Fibroblast of lung (primary cell): ENCODE measurements around the gene NEK6.

Experiments used
- EZH2 ChIP-seq: IDR thresholded peaks from 2 replicates; pipeline ENCODE4 v1.5.1; 2012; ENCODE audit warnings: low read length, control low read depth, mild to moderate bottlenecking; ENCODE audit errors: missing control alignments
- TF ChIP-seq, protein P1 (sequence below), 2 donors: IDR thresholded peaks in 1 of 2; conservative IDR thresholded peaks in 1 of 2; 1 replicate in 1 of 2; 2 replicates in 1 of 2; pipeline ENCODE4 v1.5.1; 2011 to 2012; ENCODE audit warnings: low read length in 2 of 2, control low read depth in 1 of 2, inconsistent platforms in 1 of 2, low read depth in 1 of 2, mild to moderate bottlenecking in 1 of 2

DNA sequence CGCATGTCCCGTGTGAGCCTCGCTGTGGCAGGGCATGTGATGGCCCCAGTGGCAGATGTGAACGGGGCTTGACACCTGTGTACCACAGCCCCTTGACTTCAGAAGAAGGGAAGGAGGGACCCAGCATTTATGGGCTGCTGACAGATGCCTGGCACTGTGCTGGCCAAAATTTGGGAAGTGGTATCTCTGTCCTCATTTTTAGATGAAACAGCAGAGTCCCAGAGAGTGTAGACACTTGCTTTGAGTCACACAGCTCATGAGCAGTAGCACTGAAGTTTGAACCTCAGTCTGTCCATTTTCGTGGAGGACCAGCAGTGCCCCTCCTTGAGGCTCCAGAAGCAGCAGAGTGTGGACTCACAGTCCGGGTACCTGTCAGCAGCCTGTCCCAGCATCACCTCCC lies 16.5 kb downstream of the NEK6 start:
- TF ChIP-seq, protein P1, sequence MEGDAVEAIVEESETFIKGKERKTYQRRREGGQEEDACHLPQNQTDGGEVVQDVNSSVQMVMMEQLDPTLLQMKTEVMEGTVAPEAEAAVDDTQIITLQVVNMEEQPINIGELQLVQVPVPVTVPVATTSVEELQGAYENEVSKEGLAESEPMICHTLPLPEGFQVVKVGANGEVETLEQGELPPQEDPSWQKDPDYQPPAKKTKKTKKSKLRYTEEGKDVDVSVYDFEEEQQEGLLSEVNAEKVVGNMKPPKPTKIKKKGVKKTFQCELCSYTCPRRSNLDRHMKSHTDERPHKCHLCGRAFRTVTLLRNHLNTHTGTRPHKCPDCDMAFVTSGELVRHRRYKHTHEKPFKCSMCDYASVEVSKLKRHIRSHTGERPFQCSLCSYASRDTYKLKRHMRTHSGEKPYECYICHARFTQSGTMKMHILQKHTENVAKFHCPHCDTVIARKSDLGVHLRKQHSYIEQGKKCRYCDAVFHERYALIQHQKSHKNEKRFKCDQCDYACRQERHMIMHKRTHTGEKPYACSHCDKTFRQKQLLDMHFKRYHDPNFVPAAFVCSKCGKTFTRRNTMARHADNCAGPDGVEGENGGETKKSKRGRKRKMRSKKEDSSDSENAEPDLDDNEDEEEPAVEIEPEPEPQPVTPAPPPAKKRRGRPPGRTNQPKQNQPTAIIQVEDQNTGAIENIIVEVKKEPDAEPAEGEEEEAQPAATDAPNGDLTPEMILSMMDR (conservative IDR thresholded peaks at IDR 0.05 in 1 of 2, IDR thresholded peaks at IDR 0.05 in 1 of 2; ENCODE audit: low read depth in 1 of 2, low read length in 2 of 2), result no peak
- no peak for TF ChIP-seq EZH2
